PC-3 (cell line): Measurements from ENCODE around the gene NECAP2. TPM values are rescaled to one million over a fixed set of nuclear protein-coding genes. Genes with fewer than 3 reads are reported as not detected.

ENCODE experiments used
- ATAC-seq: fragments of 200-7000 bp; cut with Tn5 transposase; 2 replicates; pipeline ENCODE4 v1.9.1; 2020; ENCODE audit warnings: mild to moderate bottlenecking, moderate library complexity
- BruUV-seq: library from RNA; stranded (reverse); fragments of 400-500 nt; replicated peaks from 2 replicates; lab custom pipeline; 2021; lab: Mats Ljungman, UMichigan
- CTCF ChIA-PET: fragments of 300-600 bp; sonication (Branson Sonifier 250); formaldehyde crosslinking; loops from one replicate; lab custom pipeline; 2022; ENCODE audit warnings: antibody characterized with exemption; lab: Charles Lee
- POLR2A ChIA-PET: fragments of 300-600 bp; sonication (Branson Sonifier 250); formaldehyde crosslinking; loops from one replicate; lab custom pipeline; 2022; ENCODE audit warnings: antibody characterized with exemption; ENCODE audit not compliant: unreplicated experiment; lab: Charles Lee
- DNase-seq: peaks from one replicate; pipeline ENCODE4 v3.0.0-alpha.2; 2015
- H2AFZ ChIP-seq: fragments of 300-600 bp; sonication (generic); 2 replicates; pipeline ENCODE4 v1.6.0; 2016; ENCODE audit warnings: antibody characterized with exemption, low read length
- H3F3A ChIP-seq: fragments of 300-600 bp; sonication (generic); one replicate; pipeline ENCODE4 v1.6.0; 2017; ENCODE audit warnings: antibody characterized with exemption, low read length, control low read depth, mild to moderate bottlenecking; ENCODE audit not compliant: unreplicated experiment
- H3K27ac ChIP-seq: fragments of 300-600 bp; sonication (generic); 2 replicates; pipeline ENCODE4 v1.5.1; 2016; ENCODE audit warnings: mild to moderate bottlenecking, low read length
- H3K27me3 ChIP-seq: fragments of 300-600 bp; sonication (generic); 2 replicates; pipeline ENCODE4 v1.6.1; 2016; ENCODE audit warnings: low read length, mixed read lengths
- H3K36me3 ChIP-seq: fragments of 300-600 bp; sonication (generic); 2 replicates; pipeline ENCODE4 v1.6.1; 2016; ENCODE audit warnings: low read depth, mixed run types, low read length, mixed read lengths
- H3K4me1 ChIP-seq: fragments of 300-600 bp; sonication (generic); 2 replicates; pipeline ENCODE4 v1.5.1; 2016; ENCODE audit warnings: low read length; ENCODE audit not compliant: insufficient read depth
- H3K4me2 ChIP-seq: fragments of 300-600 bp; sonication (generic); 2 replicates; pipeline ENCODE4 v1.6.0; 2016; ENCODE audit warnings: low read length
- H3K4me3 ChIP-seq: fragments of 300-600 bp; sonication (generic); 2 replicates; pipeline ENCODE4 v1.5.1; 2016; ENCODE audit warnings: mild to moderate bottlenecking, low read length, mixed read lengths
- H3K79me2 ChIP-seq: fragments of 300-600 bp; sonication (generic); 2 replicates; pipeline ENCODE4 v1.6.1; 2017; ENCODE audit warnings: low read length, mixed read lengths
- H3K9ac ChIP-seq: fragments of 300-600 bp; sonication (generic); 2 replicates; pipeline ENCODE4 v1.6.0; 2016; ENCODE audit warnings: mild to moderate bottlenecking, low read length
- H3K9me2 ChIP-seq: fragments of 300-600 bp; sonication (generic); replicated peaks from 2 replicates; pipeline ENCODE4 v1.6.1; 2016; ENCODE audit warnings: mixed run types, low read length, mixed read lengths
- H3K9me3 ChIP-seq: fragments of 300-600 bp; sonication (generic); 2 replicates; pipeline ENCODE4 v1.6.1; 2016; ENCODE audit warnings: low read length, mixed read lengths
- H4K20me1 ChIP-seq: fragments of 300-600 bp; sonication (generic); 2 replicates; pipeline ENCODE4 v1.6.1; 2016; ENCODE audit warnings: low read length, mixed read lengths
- EZH2 ChIP-seq: fragments of 300-600 bp; sonication (generic); IDR thresholded peaks from one replicate; pipeline ENCODE4 v1.6.1; 2017; ENCODE audit warnings: antibody characterized with exemption, mild to moderate bottlenecking, low read length; ENCODE audit not compliant: unreplicated experiment
- EZH2phosphoT487 ChIP-seq: fragments of 300-600 bp; sonication (generic); IDR thresholded peaks from 2 replicates; pipeline ENCODE4 v1.6.1; 2018; ENCODE audit warnings: mild to moderate bottlenecking, antibody characterized with exemption, low read length, borderline replicate concordance
- intact Hi-C: fragments of 100-400 bp; cut with micrococcal nuclease; formaldehyde crosslinking; loops from 2 replicates; pipeline ENCODE4 v1.9.0; 2023
- total RNA-seq: library from RNA; depleted of rRNA; stranded (reverse); fragments of >200 nt; gene quantifications from 2 replicates; pipeline ENCODE4 v1.2.3, GENCODE V29; 2014
- TF ChIP-seq, protein P1 (sequence below): fragments of 300-600 bp; sonication (generic); conservative IDR thresholded peaks from 2 replicates; pipeline ENCODE4 v1.5.1; 2017; ENCODE audit warnings: antibody characterized with exemption, low read depth, mild to moderate bottlenecking, low read length

The NECAP2 gene
- total RNA-seq, 1 experiment from 2014 or later: 65.0 TPM

DNA sequence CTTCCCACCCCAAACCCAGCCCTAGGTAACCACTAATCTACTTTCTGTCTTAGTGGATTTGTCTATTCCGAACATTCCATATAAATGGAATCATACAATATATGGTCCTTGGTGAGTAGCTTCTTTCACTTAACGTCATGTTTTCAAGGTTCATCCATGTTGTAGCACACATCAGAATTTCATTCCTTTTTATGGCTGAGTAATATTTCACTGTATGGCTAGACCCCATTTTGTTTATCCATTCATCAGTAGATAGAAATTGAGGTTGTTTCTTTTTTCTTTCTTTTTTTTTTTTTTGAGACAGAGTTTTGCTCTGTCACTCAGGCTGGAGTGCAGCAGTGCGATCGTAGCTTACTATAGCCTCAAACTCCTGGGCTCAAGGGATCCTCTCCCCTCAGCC is 6.5 kb upstream of the NECAP2 start:
- TF ChIP-seq, protein P1, sequence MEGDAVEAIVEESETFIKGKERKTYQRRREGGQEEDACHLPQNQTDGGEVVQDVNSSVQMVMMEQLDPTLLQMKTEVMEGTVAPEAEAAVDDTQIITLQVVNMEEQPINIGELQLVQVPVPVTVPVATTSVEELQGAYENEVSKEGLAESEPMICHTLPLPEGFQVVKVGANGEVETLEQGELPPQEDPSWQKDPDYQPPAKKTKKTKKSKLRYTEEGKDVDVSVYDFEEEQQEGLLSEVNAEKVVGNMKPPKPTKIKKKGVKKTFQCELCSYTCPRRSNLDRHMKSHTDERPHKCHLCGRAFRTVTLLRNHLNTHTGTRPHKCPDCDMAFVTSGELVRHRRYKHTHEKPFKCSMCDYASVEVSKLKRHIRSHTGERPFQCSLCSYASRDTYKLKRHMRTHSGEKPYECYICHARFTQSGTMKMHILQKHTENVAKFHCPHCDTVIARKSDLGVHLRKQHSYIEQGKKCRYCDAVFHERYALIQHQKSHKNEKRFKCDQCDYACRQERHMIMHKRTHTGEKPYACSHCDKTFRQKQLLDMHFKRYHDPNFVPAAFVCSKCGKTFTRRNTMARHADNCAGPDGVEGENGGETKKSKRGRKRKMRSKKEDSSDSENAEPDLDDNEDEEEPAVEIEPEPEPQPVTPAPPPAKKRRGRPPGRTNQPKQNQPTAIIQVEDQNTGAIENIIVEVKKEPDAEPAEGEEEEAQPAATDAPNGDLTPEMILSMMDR: no peak
- no peak for TF ChIP-seq EZH2phosphoT487
- TF ChIP-seq EZH2: no peak
- no peaks in the 10 kb centered on the region for H3K4me1 ChIP-seq
- ATAC-seq: no peak
- intact Hi-C loops: no loop called here
- no peak overlapping the region for H2AFZ ChIP-seq
- H3K9me2 ChIP-seq: no peaks in the 10 kb centered on the region
- POLR2A ChIA-PET: no interaction called here
- no peak overlapping the region for H3K9ac ChIP-seq
- H3K27ac ChIP-seq: no peak overlapping the region
- no peaks in the 10 kb centered on the region for H3K36me3 ChIP-seq
- no TSS peak for BruUV-seq
- no peak overlapping the region for H3K4me2 ChIP-seq
- H3K4me3 ChIP-seq: no peak overlapping the region
- no peaks in the 10 kb centered on the region for H4K20me1 ChIP-seq
- H3F3A ChIP-seq: no peaks in the 10 kb centered on the region
- no peak for DNase-seq
- no peaks in the 10 kb centered on the region for H3K79me2 ChIP-seq
- no peaks in the 10 kb centered on the region for H3K9me3 ChIP-seq
- CTCF ChIA-PET: no interaction called here
- H3K27me3 ChIP-seq: no peaks in the 10 kb centered on the region

DNA sequence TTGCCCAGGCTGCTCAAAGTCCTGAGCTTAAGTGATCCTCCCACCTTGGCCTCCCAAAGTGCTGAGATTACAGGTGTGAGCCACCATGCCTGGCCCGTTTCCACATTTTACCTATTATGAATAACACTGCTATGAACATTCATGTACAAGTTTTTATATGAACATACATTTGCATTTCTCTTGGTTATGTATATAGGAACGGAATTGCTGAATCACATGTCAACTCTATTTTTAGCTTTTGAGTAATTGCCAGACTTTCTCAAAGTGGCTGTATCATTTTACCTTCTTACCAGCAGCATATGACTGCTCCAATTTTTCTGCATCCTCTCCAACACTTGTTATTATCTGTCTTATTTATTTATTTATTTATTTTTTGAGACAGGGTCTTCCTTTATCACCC is 6.0 kb upstream of the NECAP2 start:
- no peaks in the 10 kb centered on the region for H3F3A ChIP-seq
- ATAC-seq (no peak), DNase-seq (no peak)
- no peaks in the 10 kb centered on the region for H3K27me3 ChIP-seq
- H3K4me2 ChIP-seq: no peak overlapping the region
- H3K4me3 ChIP-seq: no peak overlapping the region
- TF ChIP-seq EZH2 (no peak), EZH2phosphoT487 (no peak)
- TF ChIP-seq, protein P1: no peak
- no peaks in the 10 kb centered on the region for H3K9me3 ChIP-seq
- no peak overlapping the region for H2AFZ ChIP-seq
- no peaks in the 10 kb centered on the region for H3K79me2 ChIP-seq
- intact Hi-C loops: no loop called here
- CTCF ChIA-PET: no interaction called here
- POLR2A ChIA-PET: no interaction called here
- no peak overlapping the region for H3K9ac ChIP-seq
- no peaks in the 10 kb centered on the region for H3K4me1 ChIP-seq
- no peaks in the 10 kb centered on the region for H4K20me1 ChIP-seq
- H3K36me3 ChIP-seq: no peaks in the 10 kb centered on the region
- BruUV-seq: no TSS peak
- no peaks in the 10 kb centered on the region for H3K9me2 ChIP-seq
- H3K27ac ChIP-seq: no peak overlapping the region

DNA sequence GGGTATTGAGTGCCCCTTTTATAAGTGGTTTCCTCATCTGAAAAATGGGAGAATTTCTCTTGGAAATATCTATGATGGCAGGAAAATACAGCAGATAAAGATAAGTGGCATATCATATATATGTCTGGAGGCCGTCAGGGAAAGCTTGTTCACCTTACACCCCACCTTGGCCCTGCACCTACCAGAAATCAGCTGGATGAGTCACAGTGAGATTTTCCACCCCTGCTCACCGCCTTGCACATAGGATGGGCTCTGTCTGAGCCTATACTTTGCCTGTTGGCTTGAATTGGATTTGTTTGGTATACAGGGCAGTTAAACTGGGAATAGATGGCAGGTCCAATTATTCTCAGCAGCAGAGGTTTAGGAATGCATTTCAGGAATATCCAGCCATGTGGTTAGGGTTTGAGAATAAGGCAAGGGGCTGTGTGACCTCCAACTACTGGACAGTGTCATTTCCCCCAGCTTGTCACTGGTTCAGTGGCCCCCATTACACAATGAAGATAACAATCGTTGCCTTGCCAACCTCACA is 3.5 kb upstream of the NECAP2 start, which contains the start of gene SPATA21:
TSS of gene SPATA21 (minus strand) at position 479 of the 529 bp plus-strand sequence. CDS start 6,053 bp downstream, outside the sequence.
- Histone ChIP-seq H3F3A (no peaks in the 10 kb centered on the region), H3K9me3 (no peaks in the 10 kb centered on the region), H3K36me3 (no peaks in the 10 kb centered on the region), H3K9ac (no peak within 1 kb of the TSS), H3K4me3 (no peak within 1 kb of the TSS), H2AFZ (no peak within 1 kb of the TSS), H3K4me2 (no peak within 1 kb of the TSS), H3K27me3 (no peaks in the 10 kb centered on the region), H3K27ac (no peak within 1 kb of the TSS), H3K4me1 (peaks cover 3% of the 10 kb centered on the region), H3K9me2 (no peaks in the 10 kb centered on the region), H4K20me1 (no peaks in the 10 kb centered on the region), H3K79me2 (peaks cover 14% of the 10 kb centered on the region)
- ChIA-PET CTCF (interaction anchor here (0.5 kb wide), 1 partner anchor 435 kb away, joined by 3 read pairs; no protein-coding TSS in a partner anchor), POLR2A (interaction anchor here (0.6 kb wide), 1 partner anchor 33 kb away, joined by 3 read pairs; no protein-coding TSS in a partner anchor)
- intact Hi-C loops: no loop called here
- DNase-seq (no peak), ATAC-seq (no peak)
- TF ChIP-seq EZH2phosphoT487 (no peak), EZH2 (no peak)
- TF ChIP-seq, protein P1: no peak
- BruUV-seq: no TSS peak
